GM18502 (cell line): Measurements from ENCODE around the gene CFAP161.

Source experiments
- ATAC-seq: cut with Tn5 transposase; IDR thresholded peaks from one replicate; pipeline ENCODE4 v1.9.1; 2021; ENCODE audit warnings: mild to moderate bottlenecking; ENCODE audit not compliant: unreplicated experiment, poor library complexity

Gene CFAP161

DNA sequence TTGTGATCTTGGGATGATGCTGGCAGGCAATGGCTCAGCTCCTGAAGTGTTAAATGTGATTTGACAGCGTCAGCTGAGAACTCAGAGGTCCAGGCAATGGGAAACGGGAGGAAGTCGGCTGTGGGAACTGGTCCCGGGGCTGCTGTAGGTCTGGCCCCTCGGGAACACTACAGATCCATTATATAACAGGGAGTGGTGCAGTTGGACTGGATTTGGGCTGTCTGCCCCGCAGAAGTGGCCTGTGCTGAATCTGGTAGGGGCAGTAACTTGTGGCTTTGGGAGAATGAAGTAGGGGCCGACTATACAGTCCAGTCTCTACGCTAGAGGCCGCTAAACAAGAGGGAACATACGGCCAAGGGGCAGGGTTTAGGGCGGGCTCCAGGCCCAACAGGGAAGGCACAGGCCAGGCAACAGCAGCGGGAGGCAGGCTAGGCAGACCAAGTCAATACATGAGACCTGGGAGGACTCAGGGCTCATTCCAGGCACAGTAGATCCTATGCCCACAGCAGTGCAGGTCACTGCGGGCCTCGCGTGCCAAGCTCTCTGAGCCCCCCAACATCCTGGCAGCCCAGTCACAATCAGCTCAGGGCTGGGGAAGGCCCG is 42.3 kb downstream of the CFAP161 start:
- ATAC-seq: no peak

- ATAC-seq: no peak
These were observed 44.3 kb downstream of the CFAP161 start for GRCh38 chr15:81178365-81178764.

DNA sequence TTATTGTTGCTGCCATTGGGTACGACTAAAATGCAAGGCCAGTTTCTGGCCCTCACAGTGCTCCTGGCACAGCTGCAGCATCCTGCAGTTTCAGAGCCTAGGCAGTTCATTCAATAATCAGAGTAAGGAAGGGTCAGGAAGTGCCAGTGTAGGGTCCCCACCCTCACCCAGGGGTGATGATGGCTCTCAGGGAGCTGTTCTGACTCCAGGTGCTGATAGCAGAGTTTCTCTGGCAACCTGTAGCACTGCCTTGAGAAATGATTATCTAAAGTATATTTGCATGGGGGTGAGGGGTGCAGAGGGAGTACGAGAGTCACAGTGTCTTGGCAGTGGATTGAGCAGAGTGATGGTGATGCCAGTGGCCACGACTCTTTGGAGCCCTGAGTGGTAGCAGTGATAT is 47.1 kb downstream of the CFAP161 start:
- ATAC-seq: no peak

DNA sequence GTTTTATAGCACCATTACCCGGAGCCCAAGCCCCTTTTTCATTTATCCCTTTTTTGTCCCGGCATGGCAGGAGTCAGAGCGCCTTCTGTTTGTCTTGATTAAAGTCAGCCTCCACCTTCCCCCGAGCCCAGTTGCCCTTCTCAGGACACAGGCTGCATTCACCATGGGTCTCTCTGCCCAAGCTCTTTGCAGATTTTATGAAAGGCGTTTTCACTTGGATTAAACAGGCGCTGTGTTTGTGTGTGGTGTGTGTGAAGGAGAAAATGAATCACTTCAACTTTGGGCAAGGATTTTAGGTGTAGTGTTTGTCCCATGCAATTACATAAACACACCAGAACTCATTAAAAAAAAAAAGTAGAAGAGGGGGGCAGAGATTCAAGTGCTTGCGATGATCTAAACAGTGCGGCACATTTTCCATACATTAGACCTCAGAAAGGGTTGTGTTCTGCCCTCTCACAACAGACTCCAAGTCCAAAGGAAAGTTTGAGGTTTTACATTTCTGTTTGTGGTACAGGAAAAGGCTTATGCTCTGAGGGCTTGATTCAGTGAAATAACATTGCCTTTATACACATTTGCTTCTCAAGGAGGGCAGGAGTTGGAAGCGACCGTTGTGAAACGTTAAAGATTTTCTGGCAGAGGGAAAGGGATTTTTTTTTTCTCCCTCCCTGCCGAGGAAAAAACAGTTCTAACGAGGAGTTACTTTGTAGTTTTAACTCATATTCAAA is 48.1 kb downstream of the CFAP161 start:
- no peak for ATAC-seq

DNA sequence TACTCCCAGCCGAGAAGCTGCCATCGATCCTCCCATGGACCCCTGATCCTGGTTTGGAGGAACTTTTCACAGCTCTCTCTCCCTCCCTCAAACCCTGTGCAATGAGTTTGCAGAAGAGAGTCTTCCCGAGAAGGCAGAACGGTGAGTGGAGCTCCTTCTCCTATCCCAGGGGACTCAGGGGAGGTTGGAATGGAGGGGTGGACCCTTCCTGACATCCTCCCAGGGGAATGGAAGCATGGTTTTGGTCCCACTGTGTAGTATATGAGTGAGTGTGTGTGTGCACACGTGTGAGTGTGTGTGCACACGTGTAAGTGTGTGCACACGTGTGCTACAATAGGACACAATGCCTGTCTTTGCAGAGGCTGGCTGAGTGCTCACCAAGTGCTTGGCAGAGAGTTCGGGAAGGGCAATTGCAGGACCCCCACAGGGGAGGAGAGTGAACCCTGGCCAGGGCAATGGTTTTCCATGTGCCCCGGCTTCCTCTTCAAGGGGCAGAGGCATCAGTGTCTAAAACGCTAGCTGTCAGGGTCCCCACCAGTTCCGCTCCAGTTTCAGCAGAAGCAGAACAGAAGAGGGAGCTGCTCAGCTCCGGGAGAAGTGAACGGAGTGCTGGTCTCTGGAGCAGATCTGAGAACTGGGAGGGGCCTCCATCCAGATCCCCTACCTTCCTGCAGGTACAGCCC is 48.8 kb downstream of the CFAP161 start:
- no peak for ATAC-seq

GRCh38 chr15:81183439-81183775 is 49.3 kb downstream of the CFAP161 start:
- no peak for ATAC-seq

DNA sequence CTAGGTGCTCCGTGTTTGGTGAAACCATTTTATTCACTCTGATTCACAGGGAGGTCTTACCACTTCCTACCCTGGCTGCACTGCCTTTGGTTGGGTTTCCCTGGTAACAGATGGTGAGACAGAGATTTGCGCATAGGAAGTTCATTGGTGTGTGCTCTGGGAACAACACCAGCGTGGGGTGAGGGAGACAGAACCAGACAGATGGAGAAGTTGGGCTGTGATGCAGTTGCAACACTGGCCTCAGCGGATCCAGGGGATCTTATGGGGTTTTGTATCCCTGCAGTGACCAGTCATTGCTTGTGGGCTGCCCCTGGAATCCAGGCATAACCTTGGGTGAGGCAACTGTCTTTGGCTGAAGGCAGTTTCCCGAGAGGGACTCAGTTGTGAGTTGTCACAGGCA is 50.1 kb downstream of the CFAP161 start:
- no peak for ATAC-seq

- no peak for ATAC-seq
These were observed 51.7 kb downstream of the CFAP161 start for GRCh38 chr15:81185631-81186295.

DNA sequence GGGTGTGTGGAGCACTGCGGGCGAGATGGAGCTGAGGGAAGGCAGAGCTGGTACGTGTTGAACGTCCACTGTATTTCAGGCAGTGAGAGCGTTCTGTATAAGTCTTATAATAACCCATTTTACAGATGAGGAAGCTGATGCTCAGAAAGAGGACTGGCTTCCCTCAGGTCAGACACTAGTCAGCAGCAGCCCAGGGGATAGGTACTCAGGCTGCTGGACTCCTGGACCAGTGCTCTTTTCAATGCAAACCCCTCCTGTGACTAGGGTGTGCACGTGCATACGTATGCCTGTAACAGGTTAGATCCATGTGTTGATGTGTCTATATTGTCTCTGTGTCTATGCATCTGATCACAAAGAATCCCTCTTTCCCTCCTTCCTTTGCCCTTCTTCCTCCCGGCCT is 54.3 kb downstream of the CFAP161 start:
- ATAC-seq: no peak

DNA sequence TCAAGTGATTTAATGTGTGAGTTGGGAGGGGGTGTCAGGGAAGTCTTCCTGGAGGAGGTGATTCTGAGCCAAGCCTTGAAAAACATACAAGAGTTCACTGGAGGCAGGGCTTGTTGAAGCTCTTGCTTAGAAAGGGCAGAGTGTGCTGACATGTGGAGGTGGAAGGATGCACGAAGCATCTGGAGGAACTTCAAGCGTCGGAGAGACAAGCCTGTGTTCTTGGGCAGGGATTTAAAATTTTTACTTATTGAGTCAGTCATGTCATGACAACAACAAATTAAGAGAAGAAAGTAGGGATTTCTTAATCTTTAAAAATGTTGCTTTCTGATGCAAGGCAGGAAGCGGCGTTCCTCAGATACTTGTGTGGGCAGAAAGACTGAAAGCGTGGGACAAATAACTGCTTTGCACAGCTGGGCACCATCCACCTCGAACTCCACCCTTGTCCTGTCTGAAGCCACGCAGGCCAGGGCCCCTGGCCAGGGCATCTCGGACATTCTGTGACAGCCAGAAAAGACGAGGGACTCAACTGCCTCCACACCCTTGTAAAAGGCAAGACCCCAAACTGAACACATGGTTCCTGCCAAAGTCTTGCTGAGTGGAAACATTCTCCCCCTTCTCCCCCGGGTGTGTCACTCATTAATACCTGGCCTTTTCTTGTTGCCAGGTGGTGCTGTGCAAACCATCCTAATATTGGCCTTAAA is 55.7 kb downstream of the CFAP161 start:
- no peak for ATAC-seq

DNA sequence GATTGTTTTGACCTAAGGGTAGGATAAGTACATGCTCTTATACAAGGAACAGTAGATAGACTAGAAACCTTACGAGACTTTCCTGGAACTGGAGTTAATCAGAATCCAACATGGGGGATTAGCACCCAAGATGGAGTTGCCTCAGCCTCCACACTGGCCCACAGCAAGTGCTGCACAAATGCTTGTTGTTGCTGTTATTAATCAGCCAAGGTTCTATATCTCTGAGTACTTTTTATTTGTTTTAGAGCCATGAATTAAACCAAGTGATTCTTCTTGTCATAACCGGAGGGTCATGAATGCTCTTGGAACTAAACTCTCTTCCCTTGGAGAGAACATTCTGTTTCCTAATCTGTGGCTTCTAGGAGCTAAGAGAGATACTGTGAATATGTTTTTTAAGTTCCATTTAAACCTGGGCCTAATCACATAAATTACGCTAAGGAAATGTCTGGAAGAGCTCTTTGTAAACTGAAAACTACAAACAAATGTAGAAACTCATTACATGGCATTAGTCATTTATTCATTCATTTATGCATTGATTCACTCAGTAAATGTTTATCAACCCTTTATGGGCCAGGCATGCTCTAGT is 56.9 kb downstream of the CFAP161 start:
- no peak for ATAC-seq

DNA sequence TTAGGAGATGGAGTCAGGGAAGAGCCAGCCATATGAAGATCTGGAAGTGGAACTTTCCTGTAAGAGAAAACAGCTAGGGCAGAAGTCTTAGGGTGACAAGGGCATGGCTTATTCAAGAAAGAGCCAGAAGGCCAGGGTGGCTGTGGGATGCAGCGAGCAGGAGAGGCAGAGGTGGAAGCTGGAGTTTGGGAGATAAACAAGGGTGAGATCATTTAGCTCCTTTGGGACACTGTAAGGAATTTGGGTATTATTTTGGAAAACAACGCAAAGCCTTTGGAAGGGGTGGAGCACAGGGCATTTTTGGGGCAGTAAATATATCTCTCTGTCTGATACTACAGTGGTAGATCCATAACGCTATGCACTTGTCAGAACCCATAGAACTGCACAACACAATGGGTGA is 57.6 kb downstream of the CFAP161 start:
- ATAC-seq: no peak

DNA sequence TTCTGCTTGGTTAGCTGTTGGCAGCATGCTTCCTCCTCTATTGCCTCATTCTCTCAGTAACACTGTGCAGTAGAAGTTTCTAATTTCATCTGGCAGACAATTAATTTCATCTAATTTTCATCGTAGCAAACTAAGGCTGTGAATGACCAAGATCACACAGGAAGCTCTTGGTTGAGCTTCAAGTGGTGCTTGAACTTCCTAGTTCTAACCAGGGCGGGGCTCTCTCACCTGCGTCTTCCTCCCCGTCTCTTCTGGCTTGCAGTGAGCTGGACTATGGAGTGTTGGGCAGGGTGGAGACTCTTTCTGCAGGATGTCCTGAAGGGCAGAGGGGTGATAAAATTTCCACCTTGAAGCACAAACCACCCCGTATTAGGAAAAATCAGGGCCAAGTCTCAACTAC is 60.7 kb downstream of the CFAP161 start:
- ATAC-seq: no peak

GRCh38 chr15:81195339-81195864 is 61.3 kb downstream of the CFAP161 start:
- no peak for ATAC-seq

- ATAC-seq: no peak
These were observed 62.6 kb downstream of the CFAP161 start, which contains the start of gene IL16 for GRCh38 chr15:81196576-81197254. Gene IL16 (plus strand): TSS chr15:81196879. CDS start chr15:81225400, 28,521 bp downstream.

DNA sequence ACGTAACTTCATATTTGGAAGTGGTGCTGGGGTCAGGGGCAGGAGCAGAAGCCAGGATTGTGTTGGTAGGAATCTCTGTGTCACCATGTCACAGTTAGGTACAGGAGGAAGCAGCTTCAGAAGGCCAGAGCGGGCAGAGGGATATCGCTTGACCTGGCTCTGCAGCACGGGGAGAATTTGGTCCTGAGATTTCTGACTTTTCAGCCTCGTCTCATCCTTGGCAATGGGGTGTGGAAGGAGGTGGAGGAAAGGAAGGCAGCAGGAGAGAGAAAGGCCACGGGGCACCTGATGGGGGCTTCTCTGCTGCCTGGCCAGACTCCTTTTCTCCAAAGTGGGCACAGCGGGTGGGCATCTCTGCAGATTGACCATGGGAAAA is 63.2 kb downstream of the CFAP161 start:
- ATAC-seq: no peak

DNA sequence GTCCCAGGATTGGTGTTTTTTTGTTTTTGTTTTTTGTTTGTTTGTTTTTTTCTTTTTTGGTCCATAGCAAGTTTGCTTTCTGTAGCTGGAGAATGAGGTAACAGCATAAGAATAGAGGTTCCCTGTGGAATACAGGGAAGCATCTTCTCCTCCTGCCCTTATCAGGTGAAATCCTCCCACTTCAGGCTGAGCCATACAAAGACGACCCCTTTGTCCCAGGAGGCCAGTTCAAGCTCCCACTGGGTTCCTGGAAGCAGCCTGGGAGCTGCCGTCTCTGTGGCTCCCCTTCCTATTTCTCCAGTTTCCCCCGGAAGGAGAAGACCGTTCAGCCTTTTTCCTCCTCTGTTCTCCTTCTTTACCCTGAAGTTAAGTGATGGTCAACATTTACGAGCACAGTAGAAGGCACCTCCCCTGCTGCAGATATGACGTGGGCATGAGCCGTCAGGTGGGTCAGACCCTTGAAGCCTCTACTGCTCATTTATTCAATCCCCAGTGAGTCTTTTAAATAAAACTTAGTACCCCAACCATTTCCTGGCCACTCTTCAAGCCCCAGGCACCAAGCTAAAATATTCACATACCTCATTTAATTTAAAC is 63.7 kb downstream of the CFAP161 start:
- ATAC-seq: no peak
